HG03064 (cell line): ENCODE measurements around the gene THPO.

Experiments used
- ATAC-seq: cut with Tn5 transposase; IDR thresholded peaks from one replicate; pipeline ENCODE4 v1.9.1; 2021; ENCODE audit warnings: low read depth; ENCODE audit not compliant: unreplicated experiment

THPO gene

DNA sequence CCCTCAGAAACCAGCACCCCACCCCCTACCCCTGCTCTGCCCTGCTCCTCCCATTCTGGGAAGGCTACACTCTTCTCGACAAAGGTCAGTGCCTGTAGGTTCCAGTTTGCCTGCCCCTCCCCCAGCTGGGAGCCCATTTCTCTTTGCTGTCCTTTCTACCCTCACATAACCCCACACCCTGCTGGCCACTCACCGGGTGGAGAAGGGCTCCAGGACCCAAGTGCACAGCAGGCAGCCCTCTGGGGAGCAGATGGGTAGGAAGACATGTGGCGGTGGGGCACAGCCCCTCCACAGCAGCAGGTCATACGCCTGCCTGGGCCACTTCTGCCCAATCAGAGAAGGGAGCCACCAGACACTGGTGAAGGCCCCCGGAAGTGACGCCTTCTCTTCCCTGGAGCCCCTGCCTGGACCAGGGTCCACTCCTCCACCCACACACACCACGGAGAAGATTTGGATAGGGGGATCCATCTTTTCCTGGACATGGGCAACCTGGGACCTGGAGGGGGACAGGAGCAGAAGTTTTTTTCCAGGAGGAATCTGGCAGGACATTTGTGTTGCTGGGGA, at the start of gene THPO:
TSS of gene THPO (minus strand) at position 326 of the 564 bp plus-strand sequence. CDS start 1,948 bp downstream, outside the sequence.
- no peak for ATAC-seq

- ATAC-seq, result no peak
These were observed 48.7 kb upstream of the THPO start for GRCh38 chr3:184426691-184427141.

GRCh38 chr3:184423561-184423960, 45.6 kb upstream of the THPO start:
- no peak for ATAC-seq

DNA sequence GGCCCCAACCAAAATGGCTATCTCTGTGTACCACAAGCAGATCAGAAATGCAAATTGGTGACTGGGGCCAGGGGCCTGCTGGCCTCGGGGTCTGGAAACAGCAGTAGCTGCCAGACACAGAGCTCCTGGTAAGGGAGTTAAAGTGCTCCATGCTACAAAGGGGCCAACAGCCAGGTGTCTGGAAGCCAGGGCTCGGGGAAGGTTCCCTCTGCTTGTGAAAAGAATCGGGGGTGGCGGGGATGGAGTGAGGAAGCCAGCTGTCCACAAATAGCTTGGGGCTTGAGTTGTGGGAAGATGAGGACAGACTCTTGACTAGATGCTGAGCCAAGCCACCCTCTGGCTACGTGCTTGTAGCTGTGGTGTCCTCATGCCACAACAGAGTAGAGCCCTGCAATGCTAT, 41.2 kb upstream of the THPO start:
- no peak for ATAC-seq

- peak; percentile 69 for ATAC-seq
These were observed 39.8 kb upstream of the THPO start for GRCh38 chr3:184417619-184418327.

DNA sequence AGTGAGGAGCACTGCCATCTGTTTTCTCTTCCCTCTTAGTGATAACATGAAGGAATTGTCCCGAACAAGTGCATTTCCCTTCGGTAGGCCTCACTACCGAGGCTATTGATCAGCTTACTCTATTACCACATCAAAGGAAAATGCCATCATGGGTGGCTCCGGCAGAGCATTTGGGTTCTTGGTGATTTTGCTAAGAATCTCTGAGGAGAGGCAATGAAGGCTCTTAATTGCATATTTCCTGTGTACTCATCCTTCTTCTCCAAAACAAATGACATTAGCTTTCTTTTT, 37.1 kb upstream of the THPO start:
- no peak for ATAC-seq

- no peak for ATAC-seq
These were observed 36.6 kb upstream of the THPO start for GRCh38 chr3:184414418-184415202.

- ATAC-seq, result no peak
These were observed 32.0 kb upstream of the THPO start for GRCh38 chr3:184409946-184410500.

GRCh38 chr3:184409331-184409926, 31.4 kb upstream of the THPO start:
- no peak for ATAC-seq

GRCh38 chr3:184405075-184406030, 27.3 kb upstream of the THPO start:
- no peak for ATAC-seq

- no peak for ATAC-seq
These were observed 21.4 kb upstream of the THPO start for GRCh38 chr3:184399410-184399809.

DNA sequence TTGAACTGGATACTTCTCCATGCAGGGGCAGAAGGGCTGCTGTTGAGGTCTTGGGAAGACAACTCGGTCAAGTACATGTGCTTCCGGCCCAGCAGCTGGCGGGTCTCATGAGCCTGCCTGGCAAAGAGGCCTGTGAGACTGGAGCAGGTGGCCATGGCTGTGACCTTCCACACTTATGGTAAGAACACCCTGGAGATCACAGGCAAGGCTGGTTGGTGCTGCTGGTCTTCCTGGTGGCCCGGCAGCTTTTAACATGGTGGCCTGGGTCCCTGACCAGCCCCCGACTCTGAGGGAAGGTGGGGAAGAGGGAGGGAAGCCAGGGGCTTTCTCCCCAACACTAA, 17.3 kb upstream of the THPO start:
- ATAC-seq, result no peak

GRCh38 chr3:184391266-184391665, 13.3 kb upstream of the THPO start:
- no peak for ATAC-seq

- ATAC-seq, result no peak
These were observed 12.0 kb upstream of the THPO start for GRCh38 chr3:184389935-184390528.

- ATAC-seq, result no peak
These were observed 11.4 kb upstream of the THPO start for GRCh38 chr3:184389384-184389783.

DNA sequence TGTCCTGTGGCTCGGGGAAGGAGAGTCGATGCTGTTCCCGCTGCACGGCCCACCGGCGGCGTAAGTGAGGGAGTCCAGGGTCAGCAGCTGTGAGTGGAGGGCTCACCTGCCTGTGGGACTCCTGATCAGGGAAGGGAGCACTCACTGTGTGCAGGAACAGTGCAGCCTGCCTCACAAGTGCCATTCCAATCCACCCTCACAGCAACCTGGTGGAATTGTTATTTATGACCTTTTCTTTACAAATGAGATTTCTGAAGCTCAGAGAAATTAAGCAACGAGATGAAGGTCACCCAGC, 10.9 kb upstream of the THPO start:
- no peak for ATAC-seq

DNA sequence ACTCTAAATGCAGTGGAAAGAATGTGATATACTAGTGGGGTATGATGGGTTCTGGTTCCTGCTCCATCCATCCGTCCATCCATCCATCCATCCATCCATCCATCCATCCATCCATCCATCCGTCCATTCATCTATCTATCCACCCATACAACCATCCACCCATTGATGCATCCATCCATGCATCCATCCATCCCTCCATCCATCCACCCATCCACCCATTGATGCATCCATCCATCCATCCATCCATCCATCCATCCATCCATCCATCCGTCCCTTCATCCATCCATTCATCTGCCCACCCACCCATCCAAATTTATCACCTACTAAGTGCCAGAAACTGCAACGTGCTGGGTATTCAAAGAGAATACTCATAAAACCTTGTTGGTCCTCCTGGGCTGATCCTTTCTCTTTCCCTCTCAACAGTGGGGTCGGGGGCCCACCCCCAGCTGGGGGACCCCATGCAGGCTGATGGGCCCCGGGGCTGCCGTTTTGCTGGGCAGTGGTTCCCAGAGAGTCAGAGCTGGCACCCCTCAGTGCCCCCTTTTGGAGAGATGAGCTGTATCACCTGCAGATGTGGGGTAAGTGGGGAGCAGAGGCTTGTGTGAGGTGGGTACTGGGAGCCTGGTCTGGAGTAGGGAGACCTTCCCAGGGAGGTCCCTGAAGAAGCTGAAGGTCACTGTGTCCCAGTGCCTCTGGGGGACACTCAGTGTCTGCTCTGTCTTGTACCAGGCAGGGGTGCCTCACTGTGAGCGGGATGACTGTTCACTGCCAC, 10.3 kb upstream of the THPO start:
- ATAC-seq, result no peak

- ATAC-seq, result no peak
These were observed 9.2 kb upstream of the THPO start for GRCh38 chr3:184387174-184387714.
